GM19463 (cell line): Measurements from ENCODE around the gene ISX.

Experiments
- ATAC-seq: cut with Tn5 transposase; IDR thresholded peaks from one replicate; pipeline ENCODE4 v1.9.1; 2021; ENCODE audit warnings: mild to moderate bottlenecking, moderate library complexity; ENCODE audit not compliant: unreplicated experiment

The ISX gene

DNA sequence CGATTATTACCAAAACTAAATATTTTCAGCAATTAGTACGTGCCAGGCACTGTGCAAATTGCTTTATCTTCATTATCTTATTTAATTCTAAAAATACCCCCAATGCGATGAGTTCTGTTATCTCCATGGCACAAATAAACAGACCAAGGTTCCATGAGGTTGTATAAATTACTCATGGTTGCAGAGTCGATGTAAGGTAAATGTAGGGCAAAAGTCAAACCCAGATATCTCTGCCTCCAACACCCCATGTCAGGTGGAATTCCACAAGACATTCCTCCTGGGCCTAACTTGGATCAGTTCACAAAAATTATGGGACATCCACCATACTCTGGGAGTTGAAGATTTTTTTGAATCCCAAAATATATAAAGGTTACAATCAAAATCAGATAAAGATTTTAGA, 43.7 kb downstream of the ISX start:
- no peak for ATAC-seq

DNA sequence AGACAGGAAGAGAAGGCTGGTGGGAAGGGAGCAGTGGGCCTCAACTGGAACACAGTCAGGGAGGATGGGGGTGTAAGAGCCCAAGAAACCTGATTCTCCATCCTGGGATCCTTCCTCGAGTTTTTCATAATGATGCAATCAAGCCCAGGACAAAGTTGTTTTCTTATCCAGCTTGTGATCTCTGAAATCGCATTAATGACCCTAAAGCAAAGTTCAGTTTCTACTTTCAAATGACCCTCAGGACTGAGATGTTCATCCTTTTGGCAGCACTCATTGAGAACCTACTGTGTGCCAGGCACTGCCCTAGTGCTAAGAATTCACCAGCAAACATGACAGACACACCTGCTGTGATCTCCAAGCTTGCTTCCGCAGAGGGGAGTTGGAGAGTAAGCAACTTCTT, 45.3 kb downstream of the ISX start:
- ATAC-seq, result no peak

DNA sequence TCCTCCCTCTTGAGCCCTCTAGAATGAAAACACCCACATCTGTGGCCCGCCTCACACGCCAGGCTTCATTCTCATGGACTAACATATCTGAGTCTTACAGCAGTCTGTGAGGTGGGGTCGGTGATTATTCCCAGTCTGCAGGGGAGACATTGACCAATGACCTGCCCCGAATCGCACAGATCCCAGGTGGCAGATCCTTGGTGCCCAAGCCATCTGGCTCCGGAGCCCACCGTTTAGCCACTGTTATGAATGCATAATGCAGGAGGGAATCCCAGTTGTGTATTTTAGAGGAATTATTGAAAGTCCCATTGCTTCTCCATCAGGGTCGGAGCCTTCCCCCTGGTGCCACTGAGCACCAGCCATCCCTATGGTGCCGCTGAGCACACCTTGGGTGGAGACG, 47.4 kb downstream of the ISX start:
- no peak for ATAC-seq

- ATAC-seq, result no peak
Observed at GRCh38 chr22:35114131-35114980, 48.4 kb downstream of the ISX start.

DNA sequence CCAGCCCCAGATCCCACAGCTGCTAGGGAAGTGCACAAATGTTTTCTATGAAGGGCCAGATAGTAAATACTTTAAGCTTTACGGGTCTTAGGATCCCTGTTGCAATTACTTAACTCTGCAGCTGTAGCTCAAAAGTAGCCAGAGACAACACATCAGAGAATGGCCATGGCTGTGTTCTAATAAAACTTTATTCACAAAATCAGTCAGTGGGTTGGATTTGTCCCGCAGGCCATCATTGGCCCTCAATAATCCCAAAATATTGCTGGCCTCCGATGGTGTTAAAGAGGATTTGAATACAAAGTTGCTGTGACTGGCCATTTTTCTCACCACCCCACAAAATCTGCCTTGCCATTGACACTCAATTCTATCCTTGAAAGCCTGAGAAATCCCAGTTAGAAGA, 49.6 kb downstream of the ISX start:
- ATAC-seq, result no peak

DNA sequence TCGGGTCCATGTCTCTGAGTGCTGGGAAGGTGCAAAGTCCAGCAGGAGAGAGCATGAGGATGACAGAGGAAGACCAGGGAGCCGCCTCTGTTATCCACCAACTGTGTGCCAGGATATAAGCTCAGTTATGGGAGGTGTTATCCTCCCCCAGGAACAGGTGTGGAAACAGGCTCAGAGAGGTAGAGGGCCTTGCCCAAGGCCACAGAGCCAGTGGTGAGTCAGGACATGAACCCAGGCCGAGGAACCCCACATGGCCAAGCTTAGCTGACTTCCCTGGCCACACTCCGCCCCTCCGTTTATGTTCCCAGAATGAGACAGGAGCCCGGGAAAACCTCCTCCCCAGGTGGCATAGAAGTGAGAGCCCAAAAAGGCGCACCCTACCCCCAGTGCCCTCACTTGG, 50.3 kb downstream of the ISX start:
- no peak for ATAC-seq

- ATAC-seq, result no peak
Observed at GRCh38 chr22:35116817-35117216, 50.9 kb downstream of the ISX start.

GRCh38 chr22:35119494-35119893, 53.5 kb downstream of the ISX start:
- no peak for ATAC-seq

GRCh38 chr22:35124691-35125219, 58.8 kb downstream of the ISX start:
- no peak for ATAC-seq

DNA sequence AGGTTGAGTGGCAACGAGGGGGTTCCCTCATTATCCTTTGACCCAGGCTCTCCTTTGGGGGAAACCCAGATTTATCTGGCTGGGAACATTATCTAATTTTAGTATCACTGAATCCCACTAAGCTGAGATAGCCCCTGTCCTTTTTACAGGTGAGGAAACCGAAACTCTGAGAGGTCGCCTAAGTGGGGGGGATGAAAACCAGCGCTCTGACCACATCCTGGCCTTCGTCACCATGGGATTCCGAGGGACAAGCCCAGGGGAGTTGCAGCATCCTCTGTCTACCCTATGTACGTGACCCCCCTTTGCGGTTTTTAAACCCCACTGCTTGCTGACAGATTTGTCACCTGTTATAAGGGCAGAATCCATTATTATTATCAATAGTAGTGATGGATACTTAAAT, 61.0 kb downstream of the ISX start:
- peak; percentile 49 for ATAC-seq

- peak; percentile 55 for ATAC-seq
Observed at GRCh38 chr22:35128637-35129036, 62.7 kb downstream of the ISX start.

DNA sequence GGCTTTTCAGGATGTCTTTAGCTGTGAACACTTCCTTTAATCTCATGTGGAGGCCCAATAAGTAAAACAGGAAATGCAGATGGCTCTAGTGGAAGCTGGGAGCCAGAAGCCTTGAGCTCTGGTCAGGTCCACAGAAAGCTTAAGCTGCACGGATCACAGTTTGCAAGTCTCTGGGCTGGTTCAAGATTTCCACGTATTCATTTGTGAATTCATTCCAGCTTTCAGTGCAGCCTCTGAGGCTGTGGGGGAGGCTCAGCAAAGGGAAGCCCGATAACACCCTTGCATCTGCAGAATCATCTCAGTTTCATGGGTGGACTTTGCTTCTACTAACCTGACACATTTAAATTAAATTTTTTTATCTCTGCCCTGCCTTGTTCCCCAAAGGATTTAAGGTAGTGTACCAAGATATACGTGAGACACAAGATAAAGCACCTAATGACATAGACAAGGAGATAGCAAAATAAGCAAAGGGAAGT, 65.6 kb downstream of the ISX start:
- ATAC-seq, result no peak

DNA sequence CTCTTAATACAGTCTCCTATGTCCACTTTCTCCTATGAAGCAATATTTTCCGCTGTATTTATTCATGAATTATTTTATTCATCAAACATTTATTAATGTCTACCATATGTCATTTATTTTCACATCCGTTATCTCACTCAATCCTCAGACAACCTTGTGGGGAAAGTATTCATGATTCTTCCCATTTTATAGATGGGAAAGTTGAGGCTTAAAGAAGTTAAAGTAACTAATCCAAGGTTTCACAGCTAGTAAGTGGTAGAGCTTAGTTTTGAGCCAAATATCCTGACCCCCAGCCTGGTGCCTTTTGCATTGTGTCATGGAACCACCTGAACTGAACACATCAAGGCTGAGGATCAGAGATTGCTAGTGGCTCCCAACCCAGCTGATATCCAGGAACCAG, 66.6 kb downstream of the ISX start:
- ATAC-seq, result no peak

GRCh38 chr22:35133702-35134380, 67.9 kb downstream of the ISX start:
- no peak for ATAC-seq

GRCh38 chr22:35134637-35135036, 68.7 kb downstream of the ISX start:
- ATAC-seq, result no peak

- ATAC-seq, result no peak
Observed at GRCh38 chr22:35135165-35135564, 69.2 kb downstream of the ISX start.
